Bronchial epithelial cell (primary cell): ENCODE data around the gene HTR4. TPM values are rescaled to one million over a fixed set of nuclear protein-coding genes. Genes with fewer than 3 reads are reported as not detected.

Source experiments
- DNase-seq: peaks from one replicate; pipeline ENCODE4 v3.0.0-alpha.2; 2010; ENCODE audit warnings: low read depth
- FAIRE-seq: peaks from 2 replicates; lab custom pipeline; 2011; peaks lifted over from hg19 to GRCh38; lab: Jason Lieb, UNC
- H3K27me3 ChIP-seq: 2 replicates; pipeline ENCODE4 v1.5.1; 2011; ENCODE audit warnings: low read length; ENCODE audit not compliant: control insufficient read depth, insufficient read depth
- H3K36me3 ChIP-seq: 2 replicates; pipeline ENCODE4 v1.5.1; 2011; ENCODE audit warnings: low read length; ENCODE audit not compliant: control insufficient read depth, insufficient read depth
- H3K4me3 ChIP-seq: 2 replicates; pipeline ENCODE4 v1.5.1; 2011; ENCODE audit warnings: mild to moderate bottlenecking, low read depth, low read length, control low read depth
- CTCF ChIP-seq: IDR thresholded peaks from 2 replicates; pipeline ENCODE4 v1.5.1; 2011; ENCODE audit warnings: mild to moderate bottlenecking, moderate library complexity, low read length, control low read depth, inconsistent platforms; ENCODE audit not compliant: insufficient read depth, severe bottlenecking
- total RNA-seq: library from RNA; depleted of rRNA; stranded (reverse); fragments of >200 nt; gene quantifications from 2 replicates; pipeline ENCODE4 v1.2.1, GENCODE V29; 2014

Gene HTR4
- total RNA-seq, 1 donor from 2014 or later, result not detected

- Histone ChIP-seq H3K27me3 (no peaks in the 10 kb centered on the region), H3K36me3 (peaks cover 3% of the 10 kb centered on the region), H3K4me3 (no peak overlapping the region)
- TF ChIP-seq CTCF, result no peak
- DNase-seq (no peak), FAIRE-seq (no peak)
Observed at GRCh38 chr5:148443241-148443640, 211.1 kb downstream of the HTR4 start.

DNA sequence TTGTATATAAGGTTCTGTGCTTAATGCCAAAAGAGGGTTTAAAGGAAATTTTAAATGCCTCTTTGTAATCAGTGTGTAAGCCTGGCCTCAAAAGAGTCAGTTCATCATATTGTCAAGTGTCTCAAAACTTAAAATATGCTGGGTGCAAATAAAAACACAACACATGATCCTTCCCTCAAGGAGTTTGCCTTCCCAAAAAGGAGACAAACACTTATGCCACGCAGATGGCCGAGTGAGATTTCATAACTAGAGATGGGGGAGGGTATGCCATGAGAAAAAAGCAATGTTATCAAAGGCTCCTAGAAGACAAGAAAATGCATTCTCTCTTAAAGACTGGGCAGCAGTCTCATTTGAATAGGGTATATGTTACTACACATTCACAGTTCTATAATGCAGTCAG is 215.4 kb downstream of the HTR4 start:
- DNase-seq (no peak), FAIRE-seq (no peak)
- no peak for TF ChIP-seq CTCF
- H3K4me3 ChIP-seq, result no peak overlapping the region
- peaks cover 3% of the 10 kb centered on the region for H3K36me3 ChIP-seq
- no peaks in the 10 kb centered on the region for H3K27me3 ChIP-seq

DNA sequence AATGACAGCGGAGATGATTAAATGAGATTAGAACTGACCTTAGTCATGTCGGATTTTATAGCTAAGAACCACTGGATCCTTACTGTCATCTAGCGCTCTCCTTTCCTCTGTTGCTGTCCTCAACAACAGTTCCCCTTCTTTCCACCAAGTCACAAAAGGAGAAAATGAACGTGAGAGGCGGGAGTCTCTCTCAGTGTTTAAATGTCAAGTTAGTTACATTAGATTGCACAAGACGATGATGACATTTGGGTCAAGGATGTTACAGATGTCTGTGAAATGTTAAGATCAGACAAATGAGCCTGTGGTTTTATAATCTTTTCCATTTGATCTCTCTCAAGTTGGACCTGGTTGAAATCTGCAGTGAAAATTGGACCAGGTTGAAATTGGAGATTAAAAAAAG is 217.1 kb downstream of the HTR4 start:
- no peak for FAIRE-seq
- H3K36me3 ChIP-seq, result peaks cover 3% of the 10 kb centered on the region

GRCh38 chr5:148436029-148436428 is 218.3 kb downstream of the HTR4 start:
- FAIRE-seq (no peak), DNase-seq (no peak)
- no peak overlapping the region for H3K4me3 ChIP-seq
- H3K36me3 ChIP-seq, result peaks cover 2% of the 10 kb centered on the region
- no peak for TF ChIP-seq CTCF
- H3K27me3 ChIP-seq, result no peaks in the 10 kb centered on the region

More for the DNA sequence above, 217.1 kb downstream of the HTR4 start:
- TF ChIP-seq CTCF, result no peak
- no peak for DNase-seq
- no peak overlapping the region for H3K4me3 ChIP-seq
- H3K27me3 ChIP-seq, result no peaks in the 10 kb centered on the region

- TF ChIP-seq CTCF, result no peak
- Histone ChIP-seq H3K27me3 (no peaks in the 10 kb centered on the region), H3K4me3 (no peak overlapping the region), H3K36me3 (no peaks in the 10 kb centered on the region)
- DNase-seq (no peak), FAIRE-seq (no peak)
Observed at GRCh38 chr5:148433826-148434225, 220.5 kb downstream of the HTR4 start.

Other genes with a start within 250 kb of the HTR4 start
- 18.7 and 21.9 TPM in 2 replicates for gene ADRB2, start 172.1 kb upstream of the HTR4 start, total RNA-seq